HepG2 (cell line): ENCODE results near the gene GTF3A. TPM values are rescaled to one million over a fixed set of nuclear protein-coding genes. Genes with fewer than 3 reads are reported as not detected.

Experiments
- ARNTL ChIP-seq: sonication (generic); formaldehyde crosslinking; IDR thresholded peaks from 2 replicates; pipeline ENCODE4 v1.4.0; 2020; ENCODE audit warnings: mild to moderate bottlenecking, missing genetic modification reagents
- CHD4 ChIP-seq: fragments of 200-600 bp; sonication (generic); IDR thresholded peaks from 2 replicates; pipeline ENCODE4 v1.7.0; 2017; ENCODE audit warnings: mild to moderate bottlenecking, low read length, borderline replicate concordance
- ELF3 ChIP-seq: IDR thresholded peaks from 2 replicates; pipeline ENCODE4 v1.6.1; 2016; ENCODE audit warnings: missing genetic modification reagents, missing compliant biosample characterization
- FOXP1 ChIP-seq, 2 experiments: fragments of 450-650 bp in 1 of 2; IDR thresholded peaks; 2 replicates each; pipeline ENCODE4 v1.6.1; 2017 to 2018; ENCODE audit warnings: antibody characterized with exemption in 1 of 2
- HNF4G ChIP-seq, 2 experiments: sonication (generic) in 1 of 2; formaldehyde crosslinking in 1 of 2; IDR thresholded peaks; 2 replicates each; pipeline versions ENCODE4 v1.4.0 to v1.6.1; 2011 to 2020; ENCODE audit warnings: borderline replicate concordance in 2 of 2, low read depth in 2 of 2, mild to moderate bottlenecking in 2 of 2, low read length in 1 of 2, missing genetic modification reagents in 1 of 2, moderate library complexity in 1 of 2
- KLF16 ChIP-seq, 2 experiments: sonication (generic) in 1 of 2; formaldehyde crosslinking in 1 of 2; IDR thresholded peaks; 2 replicates each; pipeline versions ENCODE4 v1.6.1 to v1.8.0; 2016 to 2023; ENCODE audit warnings: missing genetic modification reagents in 2 of 2, missing compliant biosample characterization in 1 of 2
- MAFF ChIP-seq: IDR thresholded peaks from 2 replicates; pipeline ENCODE4 v1.6.1; 2011; ENCODE audit warnings: low read depth, low read length, improper control_type of control experiment
- POGZ ChIP-seq: sonication (generic); formaldehyde crosslinking; IDR thresholded peaks from 2 replicates; pipeline ENCODE4 v1.4.0; 2020; ENCODE audit warnings: mild to moderate bottlenecking, missing genetic modification reagents
- RBAK ChIP-seq: sonication (generic); formaldehyde crosslinking; IDR thresholded peaks from 2 replicates; pipeline ENCODE4 v1.5.1; 2020; ENCODE audit warnings: mild to moderate bottlenecking, missing genetic modification reagents
- TOPORS ChIP-seq: sonication (generic); formaldehyde crosslinking; IDR thresholded peaks from 2 replicates; pipeline ENCODE4 v1.8.0; 2023; ENCODE audit warnings: mild to moderate bottlenecking, missing genetic modification reagents
- polyA plus RNA-seq, 8 experiments: library from polyadenylated mRNA; depleted of rRNA in 3 of 8; stranded (reverse) in 7 of 8; unstranded in 1 of 8; fragments of >200 nt; fragmentation: Illumina TruSeq in 4 of 8; extraction: Trizol in 4 of 8; gene quantifications; 2 replicates each; pipeline versions ENCODE4 v1.2.1 to v1.2.3, GENCODE V29; 2011 to 2016; ENCODE audit warnings: low read depth in 4 of 8, missing spikeins in 1 of 8, mixed read lengths in 1 of 8; ENCODE audit not compliant: insufficient read depth in 1 of 8
- total RNA-seq, 5 experiments: library from RNA; depleted of rRNA; stranded (reverse); fragments of >200 nt; fragmentation: Illumina TruSeq; extraction: Trizol; gene quantifications; 2 replicates each; pipeline ENCODE4 v1.2.3, GENCODE V29; 2016; ENCODE audit warnings: low read depth in 1 of 5
- TF ChIP-seq, protein P1 (sequence below): IDR thresholded peaks from 2 replicates; pipeline ENCODE4 v1.4.0; 2020; ENCODE audit warnings: mild to moderate bottlenecking, missing genetic modification reagents
- TF ChIP-seq, protein P2 (sequence below): sonication (generic); formaldehyde crosslinking; IDR thresholded peaks from 2 replicates; pipeline ENCODE4 v1.5.0; 2020; ENCODE audit warnings: mild to moderate bottlenecking, missing genetic modification reagents
- TF ChIP-seq, protein P3 (sequence below): sonication (generic); formaldehyde crosslinking; IDR thresholded peaks from 2 replicates; pipeline ENCODE4 v1.8.1; 2023; ENCODE audit warnings: missing genetic modification reagents, mild to moderate bottlenecking, borderline replicate concordance
- TF ChIP-seq, protein P4 (sequence below): sonication (generic); formaldehyde crosslinking; IDR thresholded peaks from 2 replicates; pipeline ENCODE4 v1.4.0; 2020; ENCODE audit warnings: missing genetic modification reagents, borderline replicate concordance
- TF ChIP-seq, protein P5 (sequence below): sonication (generic); formaldehyde crosslinking; IDR thresholded peaks from 2 replicates; pipeline ENCODE4 v1.5.1; 2020; ENCODE audit warnings: missing genetic modification reagents, mild to moderate bottlenecking, borderline replicate concordance

GTF3A gene
- total and polyA plus RNA-seq, 2 of the 13 experiments (the other 11 are each of a cell fraction or from before 2014, with no cell fraction given) = 42.1 to 176 TPM

DNA sequence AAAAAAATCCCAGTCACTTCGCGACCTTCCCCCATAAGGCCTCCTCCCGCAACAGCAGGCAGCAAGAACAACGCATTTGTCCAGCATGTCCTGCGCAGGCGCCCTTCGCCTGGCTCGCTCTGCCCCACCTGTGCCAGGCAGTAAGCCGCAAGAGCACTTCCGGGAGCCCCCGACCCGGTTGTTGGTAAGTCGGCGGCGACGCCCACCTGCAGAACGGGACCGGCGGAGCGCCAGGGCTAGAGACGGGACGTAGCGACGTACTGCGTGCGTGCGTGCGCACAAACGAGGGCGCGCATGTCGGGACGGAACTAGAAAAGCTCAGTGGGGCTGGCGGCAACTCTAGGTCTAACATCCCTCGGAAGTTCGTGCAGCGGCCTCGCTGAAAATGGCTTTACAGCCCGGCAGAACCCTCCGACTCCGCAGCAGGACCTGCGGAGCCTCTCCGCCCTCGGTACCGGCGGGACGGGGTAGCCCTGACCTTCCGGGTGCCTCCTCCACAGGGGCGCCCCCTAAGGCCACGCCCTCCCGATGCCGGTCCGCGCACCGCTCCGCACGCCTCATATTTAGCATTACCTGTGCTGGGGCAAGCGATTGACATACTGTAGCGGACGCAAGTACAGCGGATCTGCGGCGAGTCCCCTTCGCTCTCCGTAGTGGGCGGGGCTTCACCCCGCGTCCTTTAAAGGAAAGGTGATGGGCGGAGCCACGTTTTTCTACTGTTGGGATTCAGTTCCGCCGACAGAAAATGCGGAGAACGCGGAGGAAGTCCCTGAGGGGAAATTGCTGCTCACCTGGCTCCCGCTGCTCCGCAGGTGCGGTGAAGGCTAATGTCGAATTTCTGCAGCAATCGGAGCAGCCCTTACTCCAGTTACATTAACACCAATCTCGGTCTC lies 25.8 kb downstream of the GTF3A start, which contains the start of gene MTIF3 (continued):
- TF ChIP-seq, protein P1, sequence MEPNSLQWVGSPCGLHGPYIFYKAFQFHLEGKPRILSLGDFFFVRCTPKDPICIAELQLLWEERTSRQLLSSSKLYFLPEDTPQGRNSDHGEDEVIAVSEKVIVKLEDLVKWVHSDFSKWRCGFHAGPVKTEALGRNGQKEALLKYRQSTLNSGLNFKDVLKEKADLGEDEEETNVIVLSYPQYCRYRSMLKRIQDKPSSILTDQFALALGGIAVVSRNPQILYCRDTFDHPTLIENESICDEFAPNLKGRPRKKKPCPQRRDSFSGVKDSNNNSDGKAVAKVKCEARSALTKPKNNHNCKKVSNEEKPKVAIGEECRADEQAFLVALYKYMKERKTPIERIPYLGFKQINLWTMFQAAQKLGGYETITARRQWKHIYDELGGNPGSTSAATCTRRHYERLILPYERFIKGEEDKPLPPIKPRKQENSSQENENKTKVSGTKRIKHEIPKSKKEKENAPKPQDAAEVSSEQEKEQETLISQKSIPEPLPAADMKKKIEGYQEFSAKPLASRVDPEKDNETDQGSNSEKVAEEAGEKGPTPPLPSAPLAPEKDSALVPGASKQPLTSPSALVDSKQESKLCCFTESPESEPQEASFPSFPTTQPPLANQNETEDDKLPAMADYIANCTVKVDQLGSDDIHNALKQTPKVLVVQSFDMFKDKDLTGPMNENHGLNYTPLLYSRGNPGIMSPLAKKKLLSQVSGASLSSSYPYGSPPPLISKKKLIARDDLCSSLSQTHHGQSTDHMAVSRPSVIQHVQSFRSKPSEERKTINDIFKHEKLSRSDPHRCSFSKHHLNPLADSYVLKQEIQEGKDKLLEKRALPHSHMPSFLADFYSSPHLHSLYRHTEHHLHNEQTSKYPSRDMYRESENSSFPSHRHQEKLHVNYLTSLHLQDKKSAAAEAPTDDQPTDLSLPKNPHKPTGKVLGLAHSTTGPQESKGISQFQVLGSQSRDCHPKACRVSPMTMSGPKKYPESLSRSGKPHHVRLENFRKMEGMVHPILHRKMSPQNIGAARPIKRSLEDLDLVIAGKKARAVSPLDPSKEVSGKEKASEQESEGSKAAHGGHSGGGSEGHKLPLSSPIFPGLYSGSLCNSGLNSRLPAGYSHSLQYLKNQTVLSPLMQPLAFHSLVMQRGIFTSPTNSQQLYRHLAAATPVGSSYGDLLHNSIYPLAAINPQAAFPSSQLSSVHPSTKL = peak; percentile 45; the same call in 1 of the 2 replicates
- no peak for TF ChIP-seq RBAK (CRISPR knock-in tag)
- TF ChIP-seq TOPORS (CRISPR knock-in tag) = no peak; the same call in 1 of the 2 replicates
- no peak for TF ChIP-seq CHD4
- TF ChIP-seq, protein P2, sequence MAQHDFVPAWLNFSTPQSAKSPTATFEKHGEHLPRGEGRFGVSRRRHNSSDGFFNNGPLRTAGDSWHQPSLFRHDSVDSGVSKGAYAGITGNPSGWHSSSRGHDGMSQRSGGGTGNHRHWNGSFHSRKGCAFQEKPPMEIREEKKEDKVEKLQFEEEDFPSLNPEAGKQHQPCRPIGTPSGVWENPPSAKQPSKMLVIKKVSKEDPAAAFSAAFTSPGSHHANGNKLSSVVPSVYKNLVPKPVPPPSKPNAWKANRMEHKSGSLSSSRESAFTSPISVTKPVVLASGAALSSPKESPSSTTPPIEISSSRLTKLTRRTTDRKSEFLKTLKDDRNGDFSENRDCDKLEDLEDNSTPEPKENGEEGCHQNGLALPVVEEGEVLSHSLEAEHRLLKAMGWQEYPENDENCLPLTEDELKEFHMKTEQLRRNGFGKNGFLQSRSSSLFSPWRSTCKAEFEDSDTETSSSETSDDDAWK (CRISPR knock-in tag) = no peak
- peak in 1 of 2 experiments; percentile 64; a peak in 1 of 4 replicates for TF ChIP-seq KLF16 (CRISPR knock-in tag; IDR thresholded peaks at IDR 0.05)
- no peak for TF ChIP-seq FOXP1 (IDR thresholded peaks at IDR 0.05)
- TF ChIP-seq FOXP1 (CRISPR knock-in tag; IDR thresholded peaks at IDR 0.05) = peak; percentile 49
- TF ChIP-seq POGZ (CRISPR knock-in tag) = peak; percentile 82
- no peak for TF ChIP-seq HNF4G (IDR thresholded peaks at IDR 0.05; ENCODE audit: borderline replicate concordance, low read depth, low read length)
- TF ChIP-seq HNF4G (CRISPR knock-in tag; IDR thresholded peaks at IDR 0.05; ENCODE audit: borderline replicate concordance, low read depth) = 0 out of 2 replicates have a peak, but pooled peaks have one; percentile 14
- TF ChIP-seq, protein P3, sequence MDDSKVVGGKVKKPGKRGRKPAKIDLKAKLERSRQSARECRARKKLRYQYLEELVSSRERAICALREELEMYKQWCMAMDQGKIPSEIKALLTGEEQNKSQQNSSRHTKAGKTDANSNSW (CRISPR knock-in tag) = peak; percentile 82; the same call in 1 of the 2 replicates
- TF ChIP-seq ARNTL (CRISPR knock-in tag) = peak; percentile 88
- no peak for TF ChIP-seq MAFF
- TF ChIP-seq, protein P4, sequence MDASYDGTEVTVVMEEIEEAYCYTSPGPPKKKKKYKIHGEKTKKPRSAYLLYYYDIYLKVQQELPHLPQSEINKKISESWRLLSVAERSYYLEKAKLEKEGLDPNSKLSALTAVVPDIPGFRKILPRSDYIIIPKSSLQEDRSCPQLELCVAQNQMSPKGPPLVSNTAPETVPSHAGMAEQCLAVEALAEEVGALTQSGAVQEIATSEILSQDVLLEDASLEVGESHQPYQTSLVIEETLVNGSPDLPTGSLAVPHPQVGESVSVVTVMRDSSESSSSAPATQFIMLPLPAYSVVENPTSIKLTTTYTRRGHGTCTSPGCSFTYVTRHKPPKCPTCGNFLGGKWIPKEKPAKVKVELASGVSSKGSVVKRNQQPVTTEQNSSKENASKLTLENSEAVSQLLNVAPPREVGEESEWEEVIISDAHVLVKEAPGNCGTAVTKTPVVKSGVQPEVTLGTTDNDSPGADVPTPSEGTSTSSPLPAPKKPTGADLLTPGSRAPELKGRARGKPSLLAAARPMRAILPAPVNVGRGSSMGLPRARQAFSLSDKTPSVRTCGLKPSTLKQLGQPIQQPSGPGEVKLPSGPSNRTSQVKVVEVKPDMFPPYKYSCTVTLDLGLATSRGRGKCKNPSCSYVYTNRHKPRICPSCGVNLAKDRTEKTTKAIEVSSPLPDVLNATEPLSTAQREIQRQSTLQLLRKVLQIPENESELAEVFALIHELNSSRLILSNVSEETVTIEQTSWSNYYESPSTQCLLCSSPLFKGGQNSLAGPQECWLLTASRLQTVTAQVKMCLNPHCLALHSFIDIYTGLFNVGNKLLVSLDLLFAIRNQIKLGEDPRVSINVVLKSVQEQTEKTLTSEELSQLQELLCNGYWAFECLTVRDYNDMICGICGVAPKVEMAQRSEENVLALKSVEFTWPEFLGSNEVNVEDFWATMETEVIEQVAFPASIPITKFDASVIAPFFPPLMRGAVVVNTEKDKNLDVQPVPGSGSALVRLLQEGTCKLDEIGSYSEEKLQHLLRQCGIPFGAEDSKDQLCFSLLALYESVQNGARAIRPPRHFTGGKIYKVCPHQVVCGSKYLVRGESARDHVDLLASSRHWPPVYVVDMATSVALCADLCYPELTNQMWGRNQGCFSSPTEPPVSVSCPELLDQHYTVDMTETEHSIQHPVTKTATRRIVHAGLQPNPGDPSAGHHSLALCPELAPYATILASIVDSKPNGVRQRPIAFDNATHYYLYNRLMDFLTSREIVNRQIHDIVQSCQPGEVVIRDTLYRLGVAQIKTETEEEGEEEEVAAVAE (CRISPR knock-in tag) = peak; percentile 62; the same call in 1 of the 2 replicates
- TF ChIP-seq, protein P5, sequence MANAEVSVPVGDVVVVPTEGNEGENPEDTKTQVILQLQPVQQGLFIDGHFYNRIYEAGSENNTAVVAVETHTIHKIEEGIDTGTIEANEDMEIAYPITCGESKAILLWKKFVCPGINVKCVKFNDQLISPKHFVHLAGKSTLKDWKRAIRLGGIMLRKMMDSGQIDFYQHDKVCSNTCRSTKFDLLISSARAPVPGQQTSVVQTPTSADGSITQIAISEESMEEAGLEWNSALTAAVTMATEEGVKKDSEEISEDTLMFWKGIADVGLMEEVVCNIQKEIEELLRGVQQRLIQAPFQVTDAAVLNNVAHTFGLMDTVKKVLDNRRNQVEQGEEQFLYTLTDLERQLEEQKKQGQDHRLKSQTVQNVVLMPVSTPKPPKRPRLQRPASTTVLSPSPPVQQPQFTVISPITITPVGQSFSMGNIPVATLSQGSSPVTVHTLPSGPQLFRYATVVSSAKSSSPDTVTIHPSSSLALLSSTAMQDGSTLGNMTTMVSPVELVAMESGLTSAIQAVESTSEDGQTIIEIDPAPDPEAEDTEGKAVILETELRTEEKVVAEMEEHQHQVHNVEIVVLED (CRISPR knock-in tag) = peak; percentile 100
- TF ChIP-seq ELF3 = peak; percentile 90
